HCT116 (cell line): ENCODE measurements around the gene SLC16A5. TPM values are rescaled to one million over a fixed set of nuclear protein-coding genes. Genes with fewer than 3 reads are reported as not detected.

Source experiments
- ATAC-seq: fragments of 200-7000 bp; cut with Tn5 transposase; 2 replicates; pipeline ENCODE4 v1.9.1; 2020; ENCODE audit warnings: mild to moderate bottlenecking, moderate library complexity
- BruUV-seq: library from RNA; stranded (reverse); fragments of 400-500 nt; replicated peaks from 2 replicates; lab custom pipeline; 2021; lab: Mats Ljungman, UMichigan
- CTCF ChIA-PET: fragments of 300-600 bp; sonication (Branson Sonifier 250); formaldehyde crosslinking; loops from one replicate; lab custom pipeline; 2021; ENCODE audit warnings: antibody characterized with exemption; lab: Charles Lee
- POLR2A ChIA-PET: fragments of 300-600, 350-600 bp; sonication (Branson Sonifier 250); formaldehyde crosslinking; loops from one replicate; lab custom pipeline; 2021; ENCODE audit warnings: antibody characterized with exemption; lab: Charles Lee
- RAD21 ChIA-PET, 2 experiments: fragments of 300-600 bp; sonication (Branson Sonifier 250); formaldehyde crosslinking; loops; one replicate each; lab custom pipeline; 2023; ENCODE audit warnings: low total read pairs in 2 of 2; ENCODE audit not compliant: uncharacterized antibody in 2 of 2, unreplicated experiment in 2 of 2, low non-redundant PET in 1 of 2; lab: Charles Lee
- DNase-seq: peaks from one replicate; pipeline ENCODE4 v3.0.0-alpha.2; 2010; ENCODE audit warnings: low read depth, low spot score
- H2AFZ ChIP-seq: fragments of 200-600 bp; shearing (Covaris generic), sonication (generic); 2 replicates; pipeline ENCODE4 v1.6.1; 2017; ENCODE audit warnings: low read depth, mixed run types, mixed read lengths, antibody characterized with exemption, low read length; ENCODE audit not compliant: poor library complexity, severe bottlenecking
- H3K27ac ChIP-seq: 2 replicates; pipeline ENCODE4 v1.5.1; 2012; ENCODE audit warnings: low read depth, low read length
- H3K27me3 ChIP-seq: fragments of 200-600 bp; sonication (generic); 2 replicates; pipeline ENCODE4 v1.6.1; 2016; ENCODE audit warnings: mixed run types, low read length, mixed read lengths; ENCODE audit not compliant: insufficient read depth
- H3K36me3 ChIP-seq, 2 experiments: fragments of 200-500 bp in 1 of 2; fragments of 200-600 bp in 1 of 2; sonication (Bioruptor generic) in 1 of 2; sonication (generic) in 1 of 2; 2 replicates each; pipeline versions ENCODE4 v1.5.1 to v1.6.1; 2014 to 2016; ENCODE audit warnings: low read length in 2 of 2, inconsistent platforms in 1 of 2, mixed read lengths in 1 of 2, mixed run types in 1 of 2; ENCODE audit not compliant: insufficient read depth in 2 of 2, control insufficient read depth in 1 of 2
- H3K4me1 ChIP-seq, 2 experiments: fragments of 200-600 bp in 1 of 2; sonication (generic) in 1 of 2; 2 replicates each; pipeline versions ENCODE4 v1.5.1 to v1.6.1; 2012 to 2017; ENCODE audit warnings: low read length in 2 of 2, inconsistent platforms in 1 of 2, mild to moderate bottlenecking in 1 of 2, mixed read lengths in 1 of 2, mixed run types in 1 of 2, moderate library complexity in 1 of 2; ENCODE audit not compliant: insufficient read depth in 2 of 2, control insufficient read depth in 1 of 2
- H3K4me2 ChIP-seq: fragments of 200-600 bp; sonication (generic); 2 replicates; pipeline ENCODE4 v1.6.1; 2017; ENCODE audit warnings: mixed run types, low read length, mixed read lengths
- H3K4me3 ChIP-seq, 2 experiments: fragments of 200-600 bp in 1 of 2; sonication (generic) in 1 of 2; replicated peaks in 1 of 2; 2 replicates each; pipeline ENCODE4 v1.5.1; 2011 to 2016; ENCODE audit warnings: low read length in 2 of 2, control low read depth in 1 of 2, low read depth in 1 of 2, mild to moderate bottlenecking in 1 of 2, mixed read lengths in 1 of 2, mixed run types in 1 of 2
- H3K79me2 ChIP-seq: fragments of 200-600 bp; sonication (generic); 2 replicates; pipeline ENCODE4 v1.6.1; 2017; ENCODE audit warnings: mild to moderate bottlenecking, mixed run types, low read length, moderate library complexity, mixed read lengths; ENCODE audit not compliant: insufficient read depth
- H3K9ac ChIP-seq: fragments of 200-600 bp; sonication (generic); 2 replicates; pipeline ENCODE4 v1.6.1; 2016; ENCODE audit warnings: low read length, mixed read lengths
- H3K9me2 ChIP-seq: fragments of 200-600 bp; sonication (generic), shearing (Covaris generic); 2 replicates; pipeline ENCODE4 v1.6.1; 2017; ENCODE audit warnings: mixed run types, mild to moderate bottlenecking, moderate library complexity; ENCODE audit not compliant: insufficient read depth
- H3K9me3 ChIP-seq, 2 experiments: fragments of 200-500 bp in 1 of 2; fragments of 200-600 bp in 1 of 2; sonication (Bioruptor generic) in 1 of 2; sonication (generic) in 1 of 2; 2 replicates each; pipeline ENCODE4 v1.6.1; 2014 to 2017; ENCODE audit warnings: low read length in 2 of 2, mixed read lengths in 2 of 2, inconsistent platforms in 1 of 2, low read depth in 1 of 2, mild to moderate bottlenecking in 1 of 2, mixed run types in 1 of 2, moderate library complexity in 1 of 2; ENCODE audit not compliant: control insufficient read depth in 1 of 2, insufficient read depth in 1 of 2
- H4K20me1 ChIP-seq: fragments of 200-600 bp; sonication (generic), shearing (Covaris generic); 2 replicates; pipeline ENCODE4 v1.6.1; 2017; ENCODE audit warnings: mixed run types, mild to moderate bottlenecking, moderate library complexity; ENCODE audit not compliant: insufficient read depth
- CBX3 ChIP-seq: IDR thresholded peaks from 2 replicates; pipeline ENCODE4 v1.6.1; 2012; ENCODE audit warnings: low read depth
- EZH2phosphoT487 ChIP-seq: fragments of 200-600 bp; IDR thresholded peaks from 2 replicates; pipeline ENCODE4 v1.6.1; 2018; ENCODE audit warnings: antibody characterized with exemption, borderline replicate concordance
- FOSL1 ChIP-seq: IDR thresholded peaks from 2 replicates; pipeline ENCODE4 v1.6.1; 2012; ENCODE audit warnings: low read depth
- JUND ChIP-seq: IDR thresholded peaks from 2 replicates; pipeline ENCODE4 v1.6.1; 2012
- MAX ChIP-seq: IDR thresholded peaks from 2 replicates; pipeline ENCODE4 v1.6.1; 2012
- POLR2A ChIP-seq: IDR thresholded peaks from 2 replicates; pipeline ENCODE4 v1.7.0; 2011; ENCODE audit warnings: borderline replicate concordance; ENCODE audit not compliant: insufficient read depth, insufficient read length; ENCODE audit errors: extremely low read depth
- POLR2AphosphoS5 ChIP-seq: IDR thresholded peaks from 2 replicates; pipeline ENCODE4 v1.6.1; 2011; ENCODE audit warnings: mild to moderate bottlenecking, low read depth, low read length, moderate library complexity
- SIN3A ChIP-seq: IDR thresholded peaks from 2 replicates; pipeline ENCODE4 v1.6.1; 2012; ENCODE audit warnings: low read depth
- SP1 ChIP-seq: IDR thresholded peaks from 2 replicates; pipeline ENCODE4 v1.6.1; 2012; ENCODE audit warnings: low read depth
- TCF7L2 ChIP-seq: IDR thresholded peaks from 2 replicates; pipeline ENCODE4 v1.7.0; 2011; ENCODE audit warnings: borderline replicate concordance, inconsistent platforms; ENCODE audit not compliant: insufficient read depth, insufficient read length; ENCODE audit errors: extremely low read depth
- YY1 ChIP-seq: IDR thresholded peaks from 2 replicates; pipeline ENCODE4 v1.6.1; 2011; ENCODE audit warnings: low read length, low read depth, moderate library complexity, mild to moderate bottlenecking; ENCODE audit not compliant: insufficient replicate concordance; ENCODE audit errors: extremely low read depth
- ZFX ChIP-seq: fragments of 450-650 bp; IDR thresholded peaks from 2 replicates; pipeline ENCODE4 v1.6.1; 2017
- intact Hi-C: fragments of 100-400 bp; cut with micrococcal nuclease; formaldehyde crosslinking; loops from 2 replicates; pipeline ENCODE4 v1.10.0; 2022
- total RNA-seq: library from RNA; stranded (reverse); gene quantifications from one replicate; pipeline ENCODE4 v1.2.1, GENCODE V29; 2021; ENCODE audit not compliant: unreplicated experiment
- TF ChIP-seq, protein P1 (sequence below): IDR thresholded peaks from 2 replicates; pipeline ENCODE4 v1.6.1; 2011; ENCODE audit warnings: mild to moderate bottlenecking, low read length, moderate library complexity; ENCODE audit not compliant: insufficient replicate concordance; ENCODE audit errors: extremely low read depth
- TF ChIP-seq, protein P2 (sequence below): IDR thresholded peaks from 2 replicates; pipeline ENCODE4 v1.6.1; 2012

SLC16A5 gene
- total RNA-seq, 1 experiment from 2014 or later: 79.3 TPM

- POLR2A ChIA-PET: no interaction called here
Measured at GRCh38 chr17:75081611-75082540, 5.9 kb upstream of the SLC16A5 start.

GRCh38 chr17:75082683-75083082 lies 5.1 kb upstream of the SLC16A5 start:
- no TSS peak for BruUV-seq
- H3K36me3 ChIP-seq: no peaks in the 10 kb centered on the region
- RAD21 ChIA-PET: no interaction called here
- ATAC-seq (no peak), DNase-seq (no peak)
- intact Hi-C loops: no loop called here
- H4K20me1 ChIP-seq: no peaks in the 10 kb centered on the region
- H3K4me1 ChIP-seq: peaks cover 83 to 91% of the 10 kb centered on the region in 2 experiments
- H3K9ac ChIP-seq: no peak overlapping the region
- H3K4me3 ChIP-seq: no peak overlapping the region
- no peaks in the 10 kb centered on the region for H3K79me2 ChIP-seq
- H3K27ac ChIP-seq: no peak overlapping the region
- no peaks in the 10 kb centered on the region for H3K27me3 ChIP-seq
- POLR2A ChIA-PET: no interaction called here
- H3K4me2 ChIP-seq: peak overlapping the region; percentile 13; the same call in 1 of the 2 replicates
- no peaks in the 10 kb centered on the region for H3K9me3 ChIP-seq
- H2AFZ ChIP-seq: no peak overlapping the region
- H3K9me2 ChIP-seq: no peaks in the 10 kb centered on the region
- CTCF ChIA-PET: interaction anchor here (1.0 to 2.2 kb wide), 2 partner anchors 13 to 36 kb away, joined by 3 to 7 read pairs; partner anchors contain the start of genes ATP5PD and KCTD2
- TF ChIP-seq SP1 (no peak), FOSL1 (no peak), JUND (no peak), MAX (no peak), TCF7L2 (no peak), EZH2phosphoT487 (no peak), POLR2A (no peak), CBX3 (no peak), YY1 (no peak), ZFX (no peak), SIN3A (no peak)
- TF ChIP-seq, protein P1, sequence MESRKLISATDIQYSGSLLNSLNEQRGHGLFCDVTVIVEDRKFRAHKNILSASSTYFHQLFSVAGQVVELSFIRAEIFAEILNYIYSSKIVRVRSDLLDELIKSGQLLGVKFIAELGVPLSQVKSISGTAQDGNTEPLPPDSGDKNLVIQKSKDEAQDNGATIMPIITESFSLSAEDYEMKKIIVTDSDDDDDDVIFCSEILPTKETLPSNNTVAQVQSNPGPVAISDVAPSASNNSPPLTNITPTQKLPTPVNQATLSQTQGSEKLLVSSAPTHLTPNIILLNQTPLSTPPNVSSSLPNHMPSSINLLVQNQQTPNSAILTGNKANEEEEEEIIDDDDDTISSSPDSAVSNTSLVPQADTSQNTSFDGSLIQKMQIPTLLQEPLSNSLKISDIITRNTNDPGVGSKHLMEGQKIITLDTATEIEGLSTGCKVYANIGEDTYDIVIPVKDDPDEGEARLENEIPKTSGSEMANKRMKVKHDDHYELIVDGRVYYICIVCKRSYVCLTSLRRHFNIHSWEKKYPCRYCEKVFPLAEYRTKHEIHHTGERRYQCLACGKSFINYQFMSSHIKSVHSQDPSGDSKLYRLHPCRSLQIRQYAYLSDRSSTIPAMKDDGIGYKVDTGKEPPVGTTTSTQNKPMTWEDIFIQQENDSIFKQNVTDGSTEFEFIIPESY: no peak
- TF ChIP-seq, protein P2, sequence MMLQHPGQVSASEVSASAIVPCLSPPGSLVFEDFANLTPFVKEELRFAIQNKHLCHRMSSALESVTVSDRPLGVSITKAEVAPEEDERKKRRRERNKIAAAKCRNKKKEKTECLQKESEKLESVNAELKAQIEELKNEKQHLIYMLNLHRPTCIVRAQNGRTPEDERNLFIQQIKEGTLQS: no peak

More at GRCh38 chr17:75081611-75082540, 5.9 kb upstream of the SLC16A5 start:
- H3K9ac ChIP-seq: no peak overlapping the region
- ChIA-PET RAD21 (interaction anchor here in 1 of 2 experiments (0.9 kb wide), 1 partner anchor 12 kb away, joined by 3 read pairs; no protein-coding TSS in a partner anchor), CTCF (interaction anchor here (1.0 to 2.2 kb wide), 3 partner anchors 12 to 35 kb away, joined by 3 to 7 read pairs (median 3); partner anchors contain the start of genes ATP5PD and KCTD2)
- ATAC-seq: no peak
- no peaks in the 10 kb centered on the region for H3K79me2 ChIP-seq
- BruUV-seq: no TSS peak
- no peaks in the 10 kb centered on the region for H3K27me3 ChIP-seq
- no peaks in the 10 kb centered on the region for H3K36me3 ChIP-seq
- H3K9me2 ChIP-seq: no peaks in the 10 kb centered on the region
- H3K4me1 ChIP-seq: peaks cover 90 to 91% of the 10 kb centered on the region in 2 experiments
- H3K4me2 ChIP-seq: peak overlapping the region; percentile 13; the same call in 1 of the 2 replicates
- no peak overlapping the region for H2AFZ ChIP-seq
- H3K27ac ChIP-seq: no peak overlapping the region
- DNase-seq: no peak
- no peak overlapping the region for H3K4me3 ChIP-seq
- intact Hi-C loops: no loop called here
- H4K20me1 ChIP-seq: no peaks in the 10 kb centered on the region
- TF ChIP-seq YY1 (no peak), POLR2AphosphoS5 (no peak)
- H3K9me3 ChIP-seq: no peaks in the 10 kb centered on the region
